Measurements from ENCODE around the gene MS4A3. TPM values are rescaled to one million over a fixed set of nuclear protein-coding genes. Genes with fewer than 3 reads are reported as not detected.
"Not testable (repeated sequence)": the region's sequence is repeated elsewhere in the genome, so short reads cannot be mapped to it uniquely, and the experiment has no call there.

MS4A3 gene
- total and polyA plus RNA-seq, 4 donors, result 0.08 to 43.9 (median 0.23) TPM

- H3K9me3 ChIP-seq (ENCODE audit: control insufficient read depth in 4 of 4, low read length in 3 of 4), result no peaks in the 10 kb centered on the region
- TF ChIP-seq GABPA (IDR thresholded peaks at IDR 0.05 in 1 of 2, conservative IDR thresholded peaks at IDR 0.05 in 1 of 2) (no peak), NR2F2 (IDR thresholded peaks at IDR 0.05) (no peak), SP1 (IDR thresholded peaks at IDR 0.05) (no peak), RXRA (IDR thresholded peaks at IDR 0.05) (no peak)
- no peak overlapping the region for H3K27ac ChIP-seq (ENCODE audit: low read depth in 1 of 2, low read length in 2 of 2)
- 72% methylated on average over 2 of the region's 2 CpGs for WGBS
- no peak overlapping the region for H3K4me3 ChIP-seq (ENCODE audit: low read depth in 1 of 3, low read length in 3 of 3)
- DNase-seq (ENCODE audit: low spot score), result no peak
- no peaks in the 10 kb centered on the region for H3K36me3 ChIP-seq (ENCODE audit: control insufficient read depth in 4 of 4, insufficient read depth in 3 of 4, low read depth in 1 of 4, low read length in 3 of 4)
- H3K4me1 ChIP-seq (ENCODE audit: control insufficient read depth in 4 of 4, insufficient read depth in 4 of 4, low read length in 3 of 4), result no peaks in the 10 kb centered on the region
- H3K9ac ChIP-seq (ENCODE audit: low read depth in 1 of 2, low read length in 2 of 2), result no peak overlapping the region
- no peaks in the 10 kb centered on the region for H3K27me3 ChIP-seq (ENCODE audit: control insufficient read depth in 4 of 4, insufficient read depth in 4 of 4, low read length in 3 of 4)
Measured at GRCh38 chr11:60069450-60069849, 13.0 kb downstream of the MS4A3 start.

- DNase-seq (ENCODE audit: low spot score); H3K36me3 ChIP-seq (ENCODE audit: control insufficient read depth in 4 of 4, insufficient read depth in 3 of 4, low read depth in 1 of 4, low read length in 3 of 4); H3K27me3 ChIP-seq (ENCODE audit: control insufficient read depth in 4 of 4, insufficient read depth in 4 of 4, low read length in 3 of 4); H3K27ac ChIP-seq (ENCODE audit: low read depth in 1 of 2, low read length in 2 of 2); H3K4me3 ChIP-seq (ENCODE audit: low read depth in 1 of 3, low read length in 3 of 3); H3K4me1 ChIP-seq (ENCODE audit: control insufficient read depth in 4 of 4, insufficient read depth in 4 of 4, low read length in 3 of 4); H3K9ac ChIP-seq (ENCODE audit: low read depth in 1 of 2, low read length in 2 of 2); H3K9me3 ChIP-seq (ENCODE audit: control insufficient read depth in 4 of 4, low read length in 3 of 4): not testable (repeated sequence)
- WGBS, result 78% methylated on average over 6 of the region's 6 CpGs
Measured at GRCh38 chr11:60071644-60072043, 15.2 kb downstream of the MS4A3 start.

GRCh38 chr11:60077216-60077817 is 20.9 kb downstream of the MS4A3 start:
- no peak for DNase-seq (ENCODE audit: low spot score)
- WGBS, result 83% methylated on average over 15 of the region's 15 CpGs
- Histone ChIP-seq H3K4me3 (ENCODE audit: low read depth in 1 of 3, low read length in 3 of 3) (no peak overlapping the region), H3K36me3 (ENCODE audit: control insufficient read depth in 4 of 4, insufficient read depth in 3 of 4, low read depth in 1 of 4, low read length in 3 of 4) (no peaks in the 10 kb centered on the region), H3K9ac (ENCODE audit: low read depth in 1 of 2, low read length in 2 of 2) (no peak overlapping the region), H3K27ac (ENCODE audit: low read depth in 1 of 2, low read length in 2 of 2) (no peak overlapping the region), H3K4me1 (ENCODE audit: control insufficient read depth in 4 of 4, insufficient read depth in 4 of 4, low read length in 3 of 4) (no peaks in the 10 kb centered on the region), H3K27me3 (ENCODE audit: control insufficient read depth in 4 of 4, insufficient read depth in 4 of 4, low read length in 3 of 4) (no peaks in the 10 kb centered on the region), H3K9me3 (ENCODE audit: control insufficient read depth in 4 of 4, low read length in 3 of 4) (no peaks in the 10 kb centered on the region)
- TF ChIP-seq GABPA (IDR thresholded peaks at IDR 0.05 in 1 of 2, conservative IDR thresholded peaks at IDR 0.05 in 1 of 2) (no peak), MAX (IDR thresholded peaks at IDR 0.05) (no peak), TAF1 (conservative IDR thresholded peaks at IDR 0.05) (no peak), REST (IDR thresholded peaks at IDR 0.05) (no peak)

GRCh38 chr11:60077981-60078380 is 21.5 kb downstream of the MS4A3 start:
- no peak overlapping the region for H3K4me3 ChIP-seq (ENCODE audit: low read depth in 1 of 3, low read length in 3 of 3)
- H3K9me3 ChIP-seq (ENCODE audit: control insufficient read depth in 4 of 4, low read length in 3 of 4), result no peaks in the 10 kb centered on the region
- no peak for DNase-seq (ENCODE audit: low spot score)
- TF ChIP-seq FOXA2 (IDR thresholded peaks at IDR 0.05), result no peak
- TF ChIP-seq GABPA (IDR thresholded peaks at IDR 0.05 in 1 of 2, conservative IDR thresholded peaks at IDR 0.05 in 1 of 2), result no peak
- TF ChIP-seq SP1 (IDR thresholded peaks at IDR 0.05), result no peak
- no peak for TF ChIP-seq JUND (IDR thresholded peaks at IDR 0.05)
- TF ChIP-seq YY1 (IDR thresholded peaks at IDR 0.05), result no peak
- TF ChIP-seq REST (IDR thresholded peaks at IDR 0.05), result no peak
- no peak for TF ChIP-seq MAX (IDR thresholded peaks at IDR 0.05)
- TF ChIP-seq HNF4G (IDR thresholded peaks at IDR 0.05), result no peak
- TF ChIP-seq ZBTB33 (IDR thresholded peaks at IDR 0.05), result no peak
- no peak for TF ChIP-seq EGR1 (IDR thresholded peaks at IDR 0.05; ENCODE audit: low read depth in 2 of 2)
- no peak for TF ChIP-seq RAD21 (IDR thresholded peaks at IDR 0.05)
- H3K27ac ChIP-seq (ENCODE audit: low read depth in 1 of 2, low read length in 2 of 2), result no peak overlapping the region
- H3K9ac ChIP-seq (ENCODE audit: low read depth in 1 of 2, low read length in 2 of 2), result no peak overlapping the region
- H3K27me3 ChIP-seq (ENCODE audit: control insufficient read depth in 4 of 4, insufficient read depth in 4 of 4, low read length in 3 of 4), result no peaks in the 10 kb centered on the region
- no peaks in the 10 kb centered on the region for H3K36me3 ChIP-seq (ENCODE audit: control insufficient read depth in 4 of 4, insufficient read depth in 3 of 4, low read depth in 1 of 4, low read length in 3 of 4)
- 81% methylated on average over 1 of the region's 1 CpG for WGBS
- H3K4me1 ChIP-seq (ENCODE audit: control insufficient read depth in 4 of 4, insufficient read depth in 4 of 4, low read length in 3 of 4), result no peaks in the 10 kb centered on the region
